Neural cell (in vitro differentiated cells): Measurements from ENCODE around the gene RNF227. TPM values are rescaled to one million over a fixed set of nuclear protein-coding genes. Genes with fewer than 3 reads are reported as not detected.

ENCODE experiments used
- H2AFZ ChIP-seq: fragments of 200-600, 300-800 bp; sonication (generic), shearing (Covaris generic); 2 replicates; pipeline ENCODE4 v1.6.0; 2014; ENCODE audit warnings: low read depth, mild to moderate bottlenecking, antibody characterized with exemption, low read length, moderate library complexity
- H3F3A ChIP-seq: fragments of 200-600 bp; shearing (Covaris generic); 2 replicates; pipeline ENCODE4 v1.6.1; 2016; ENCODE audit warnings: mild to moderate bottlenecking, moderate library complexity, mixed read lengths, antibody characterized with exemption, low read length; ENCODE audit not compliant: insufficient read depth, poor library complexity, severe bottlenecking
- H3K27ac ChIP-seq: fragments of 200-600, 300-800 bp; sonication (generic), shearing (Covaris generic); 2 replicates; pipeline ENCODE4 v1.5.1; 2014; ENCODE audit warnings: mild to moderate bottlenecking, low read length, moderate library complexity
- H3K27me3 ChIP-seq: fragments of 300-800, 200-600 bp; sonication (generic), shearing (Covaris generic); 2 replicates; pipeline ENCODE4 v1.6.0; 2014; ENCODE audit warnings: mild to moderate bottlenecking, low read depth, low read length, moderate library complexity; ENCODE audit not compliant: insufficient read depth
- H3K36me3 ChIP-seq: fragments of 300-800, 200-600 bp; sonication (generic), shearing (Covaris generic); 2 replicates; pipeline ENCODE4 v1.5.1; 2014; ENCODE audit warnings: mild to moderate bottlenecking, antibody characterized with exemption, low read length, moderate library complexity; ENCODE audit not compliant: insufficient read depth
- H3K4me2 ChIP-seq: fragments of 300-800, 200-600 bp; sonication (generic), shearing (Covaris generic); 2 replicates; pipeline ENCODE4 v1.6.0; 2014; ENCODE audit warnings: mild to moderate bottlenecking, low read length
- H3K4me3 ChIP-seq: fragments of 300-800, 200-600 bp; sonication (generic), shearing (Covaris generic); 2 replicates; pipeline ENCODE4 v1.5.1; 2014; ENCODE audit warnings: mild to moderate bottlenecking, low read length, moderate library complexity
- H3K79me2 ChIP-seq: fragments of 200-600 bp; shearing (Covaris generic); replicated peaks from 2 replicates; pipeline ENCODE4 v1.6.0; 2014; ENCODE audit warnings: mild to moderate bottlenecking, low read length, moderate library complexity; ENCODE audit not compliant: insufficient read depth
- H3K9ac ChIP-seq: fragments of 300-800, 200-600 bp; sonication (generic), shearing (Covaris generic); 2 replicates; pipeline ENCODE4 v1.6.1; 2016; ENCODE audit warnings: mild to moderate bottlenecking, low read length, mixed read lengths
- H3K9me2 ChIP-seq: fragments of 200-600 bp; shearing (Covaris generic); 2 replicates; pipeline ENCODE4 v1.6.1; 2016; ENCODE audit warnings: mild to moderate bottlenecking, low read length, mixed read lengths; ENCODE audit not compliant: insufficient read depth
- H3K9me3 ChIP-seq: fragments of 200-600, 300-800 bp; sonication (generic), shearing (Covaris generic); 2 replicates; pipeline ENCODE4 v1.6.1; 2016; ENCODE audit warnings: mild to moderate bottlenecking, mixed run types, low read length, moderate library complexity, mixed read lengths
- H4K20me1 ChIP-seq: fragments of 200-600 bp; shearing (Covaris generic); 2 replicates; pipeline ENCODE4 v1.6.1; 2016; ENCODE audit warnings: mild to moderate bottlenecking, mixed run types; ENCODE audit not compliant: insufficient read depth
- CTCF ChIP-seq: fragments of 450-650 bp; IDR thresholded peaks from 2 replicates; pipeline ENCODE4 v1.5.1; 2014; ENCODE audit warnings: antibody characterized with exemption, mild to moderate bottlenecking, moderate library complexity; ENCODE audit not compliant: poor library complexity, severe bottlenecking
- EP300 ChIP-seq: fragments of 450-650 bp; conservative IDR thresholded peaks from 2 replicates; pipeline ENCODE4 v1.6.1; 2014; ENCODE audit warnings: antibody characterized with exemption, mild to moderate bottlenecking, moderate library complexity; ENCODE audit not compliant: poor library complexity, severe bottlenecking
- EZH2 ChIP-seq: fragments of 200-600, 300-800 bp; shearing (Covaris generic), sonication (generic); IDR thresholded peaks from 2 replicates; pipeline ENCODE4 v1.6.1; 2014; ENCODE audit warnings: antibody characterized with exemption, low read length, borderline replicate concordance, mild to moderate bottlenecking; ENCODE audit not compliant: insufficient read depth, poor library complexity, severe bottlenecking
- MXI1 ChIP-seq: fragments of 450-650 bp; conservative IDR thresholded peaks from 2 replicates; pipeline ENCODE4 v1.6.1; 2014; ENCODE audit warnings: antibody characterized with exemption, mild to moderate bottlenecking; ENCODE audit not compliant: poor library complexity, severe bottlenecking
- POLR2AphosphoS5 ChIP-seq: IDR thresholded peaks from 2 replicates; pipeline ENCODE4 v1.6.1; 2012
- RAD21 ChIP-seq: fragments of 450-650 bp; conservative IDR thresholded peaks from 2 replicates; pipeline ENCODE4 v1.6.1; 2014; ENCODE audit warnings: antibody characterized with exemption, mild to moderate bottlenecking, moderate library complexity
- REST ChIP-seq: IDR thresholded peaks from 2 replicates; pipeline ENCODE4 v1.6.1; 2012; ENCODE audit warnings: borderline replicate concordance
- SMC3 ChIP-seq: fragments of 450-650 bp; conservative IDR thresholded peaks from 2 replicates; pipeline ENCODE4 v1.6.1; 2014; ENCODE audit warnings: antibody characterized with exemption, mild to moderate bottlenecking, moderate library complexity; ENCODE audit not compliant: poor library complexity
- TAF1 ChIP-seq: IDR thresholded peaks from 2 replicates; pipeline ENCODE4 v1.6.1; 2012; ENCODE audit warnings: low read depth
- polyA plus RNA-seq: library from polyadenylated mRNA; depleted of rRNA; stranded (reverse); fragments of >200 nt; gene quantifications from 2 replicates; pipeline ENCODE4 v1.2.3, GENCODE V29; 2014

Gene RNF227
- polyA plus RNA-seq, 1 donor from 2014 or later: 69.9 TPM

- Histone ChIP-seq H3K9me2 (no peaks in the 10 kb centered on the region), H3K27ac (no peak overlapping the region), H3K27me3 (no peaks in the 10 kb centered on the region), H3K4me2 (no peak overlapping the region), H3K4me3 (no peak overlapping the region), H3K36me3 (peaks cover 13% of the 10 kb centered on the region), H3K9ac (no peak overlapping the region), H3K9me3 (no peaks in the 10 kb centered on the region), H2AFZ (no peak overlapping the region), H3F3A (no peaks in the 10 kb centered on the region), H3K79me2 (no peaks in the 10 kb centered on the region), H4K20me1 (no peaks in the 10 kb centered on the region)
- TF ChIP-seq CTCF (no peak), EZH2 (no peak), MXI1 (no peak), RAD21 (no peak)
Observed at GRCh38 chr17:7943291-7943690, 27.2 kb upstream of the RNF227 start.

- no peaks in the 10 kb centered on the region for H3K27me3 ChIP-seq
- no peak overlapping the region for H3K9ac ChIP-seq
- TF ChIP-seq EP300 (no peak), RAD21 (no peak), REST (no peak), CTCF (no peak), EZH2 (no peak), TAF1 (no peak), MXI1 (no peak), POLR2AphosphoS5 (no peak), SMC3 (no peak)
- H4K20me1 ChIP-seq: no peaks in the 10 kb centered on the region
- H3K36me3 ChIP-seq: peaks cover 13% of the 10 kb centered on the region
- H2AFZ ChIP-seq: no peak overlapping the region
- H3K4me2 ChIP-seq: no peak overlapping the region
- H3F3A ChIP-seq: no peaks in the 10 kb centered on the region
- H3K27ac ChIP-seq: no peak overlapping the region
- H3K4me3 ChIP-seq: no peak overlapping the region
- H3K9me2 ChIP-seq: no peaks in the 10 kb centered on the region
- no peaks in the 10 kb centered on the region for H3K79me2 ChIP-seq
- no peaks in the 10 kb centered on the region for H3K9me3 ChIP-seq
Observed at GRCh38 chr17:7940743-7941142, 24.7 kb upstream of the RNF227 start.
